ENCODE data around the gene GHR. TPM values are rescaled to one million over a fixed set of nuclear protein-coding genes. Genes with fewer than 3 reads are reported as not detected.

GHR gene
- total and polyA plus RNA-seq, 2 of the 8 experiments (the other 6 are each of a cell fraction or from before 2014, with no cell fraction given): 0.15 to 0.19 TPM

DNA sequence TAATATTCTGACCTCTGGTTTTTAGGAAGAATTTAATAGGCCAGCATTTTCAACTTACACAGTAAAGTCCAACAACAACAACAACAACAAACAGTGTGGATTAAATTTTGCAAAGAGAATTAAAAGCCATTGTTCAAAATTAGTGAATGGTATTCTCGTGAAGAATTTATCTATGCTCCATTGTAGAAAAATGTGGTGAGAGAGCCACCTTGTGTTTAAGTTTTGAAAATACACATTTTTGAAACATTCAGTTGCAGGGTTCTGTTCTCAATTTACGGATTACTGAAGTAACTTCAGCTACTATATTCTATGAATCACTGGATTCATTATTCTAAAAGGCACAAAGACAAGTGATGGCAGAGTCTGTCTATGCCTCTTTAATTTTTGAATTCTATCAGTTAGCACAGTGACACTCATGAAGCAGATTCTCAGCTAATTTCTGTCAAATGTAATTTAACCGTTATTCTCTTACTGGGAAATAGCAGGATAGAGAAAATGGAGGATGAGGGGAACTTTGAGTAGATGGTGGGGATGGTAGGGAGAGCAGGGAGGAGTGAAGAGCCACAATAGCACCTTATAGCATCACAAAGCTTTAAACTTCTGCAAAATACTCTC, 344.4 kb downstream of the GHR start:
- ChIA-PET POLR2A (ENCODE audit: partially characterized antibody) (no interaction called here), CTCF (ENCODE audit: partially characterized antibody) (interaction anchor here (0.7 to 1.8 kb wide), 35 partner anchors 9 to 914 kb away, joined by 3 to 13 read pairs (median 3); partner anchors contain the start of genes CCDC152 and GHR)
- H3K4me1 ChIP-seq (replicated peaks in 1 of 4; ENCODE audit: control insufficient read depth in 3 of 4, insufficient read depth in 4 of 4, low read length in 3 of 4): no peaks in the 10 kb centered on the region
- FAIRE-seq (no peak), DNase-seq (ENCODE audit: low read depth in 1 of 2, low spot score in 2 of 2) (no peak)
- no peak overlapping the region for H3K4ac ChIP-seq (replicated peaks; ENCODE audit: insufficient read length, low read depth, low read length)
- H2BK15ac ChIP-seq (ENCODE audit: low read length): no peak overlapping the region
- no peak overlapping the region for H2AFZ ChIP-seq (ENCODE audit: low read length)
- H2BK12ac ChIP-seq (ENCODE audit: low read depth, low read length): no peak overlapping the region
- no peak overlapping the region for H3K9ac ChIP-seq (replicated peaks in 1 of 4; ENCODE audit: extremely low read depth in 1 of 4, low read depth in 3 of 4, low read length in 3 of 4)
- no peaks in the 10 kb centered on the region for H4K20me1 ChIP-seq (replicated peaks in 1 of 2; ENCODE audit: control insufficient read depth in 1 of 2, insufficient read depth in 2 of 2, low read length in 2 of 2)
- H4K91ac ChIP-seq (replicated peaks; ENCODE audit: insufficient read length, low read length): no peak overlapping the region
- peaks cover 0 to 4% (median 0%) of the 10 kb centered on the region in 4 experiments; a peak in 1 of 8 replicates for H3K36me3 ChIP-seq (ENCODE audit: control insufficient read depth in 2 of 4, insufficient read depth in 4 of 4, low read length in 3 of 4)
- H4K8ac ChIP-seq (ENCODE audit: extremely low read depth, insufficient read depth, low read length): no peak overlapping the region
- no peak overlapping the region for H2BK20ac ChIP-seq (ENCODE audit: low read length)
- H2BK120ac ChIP-seq (replicated peaks; ENCODE audit: low read depth, low read length): no peak overlapping the region
- H3K56ac ChIP-seq (replicated peaks; ENCODE audit: insufficient read length, low read depth, low read length): no peak overlapping the region
- H3K4me3 ChIP-seq (ENCODE audit: extremely low read depth in 1 of 4, insufficient read depth in 2 of 4, low read depth in 3 of 4, low read length in 4 of 4): no peak overlapping the region
- no peak overlapping the region for H3K27ac ChIP-seq (ENCODE audit: low read depth, low read length)
- H3K14ac ChIP-seq (ENCODE audit: insufficient read length): no peak overlapping the region
- no peak overlapping the region for H2BK5ac ChIP-seq (ENCODE audit: low read depth, low read length)
- H3K23ac ChIP-seq (ENCODE audit: insufficient read length): no peak overlapping the region
- H3K4me2 ChIP-seq (ENCODE audit: insufficient read depth in 1 of 2, low read depth in 2 of 2, low read length in 2 of 2): no peak overlapping the region
- no peaks in the 10 kb centered on the region for H3K79me2 ChIP-seq (ENCODE audit: control insufficient read depth in 1 of 2, insufficient read depth in 2 of 2, low read length in 2 of 2)
- no peak overlapping the region for H3K18ac ChIP-seq (ENCODE audit: extremely low read depth, low read length)
- H3K9me3 ChIP-seq (ENCODE audit: insufficient read depth in 2 of 2, low read depth in 1 of 2, low read length in 1 of 2): no peaks in the 10 kb centered on the region
- H3K23me2 ChIP-seq (ENCODE audit: low read depth, low read length): no peaks in the 10 kb centered on the region
- H4K5ac ChIP-seq (ENCODE audit: insufficient read length, low read depth, low read length): no peak overlapping the region
- TF ChIP-seq, protein P1, sequence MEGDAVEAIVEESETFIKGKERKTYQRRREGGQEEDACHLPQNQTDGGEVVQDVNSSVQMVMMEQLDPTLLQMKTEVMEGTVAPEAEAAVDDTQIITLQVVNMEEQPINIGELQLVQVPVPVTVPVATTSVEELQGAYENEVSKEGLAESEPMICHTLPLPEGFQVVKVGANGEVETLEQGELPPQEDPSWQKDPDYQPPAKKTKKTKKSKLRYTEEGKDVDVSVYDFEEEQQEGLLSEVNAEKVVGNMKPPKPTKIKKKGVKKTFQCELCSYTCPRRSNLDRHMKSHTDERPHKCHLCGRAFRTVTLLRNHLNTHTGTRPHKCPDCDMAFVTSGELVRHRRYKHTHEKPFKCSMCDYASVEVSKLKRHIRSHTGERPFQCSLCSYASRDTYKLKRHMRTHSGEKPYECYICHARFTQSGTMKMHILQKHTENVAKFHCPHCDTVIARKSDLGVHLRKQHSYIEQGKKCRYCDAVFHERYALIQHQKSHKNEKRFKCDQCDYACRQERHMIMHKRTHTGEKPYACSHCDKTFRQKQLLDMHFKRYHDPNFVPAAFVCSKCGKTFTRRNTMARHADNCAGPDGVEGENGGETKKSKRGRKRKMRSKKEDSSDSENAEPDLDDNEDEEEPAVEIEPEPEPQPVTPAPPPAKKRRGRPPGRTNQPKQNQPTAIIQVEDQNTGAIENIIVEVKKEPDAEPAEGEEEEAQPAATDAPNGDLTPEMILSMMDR (IDR thresholded peaks at IDR 0.05; ENCODE audit: control extremely low read depth in 1 of 3, insufficient read depth in 1 of 3, low read depth in 1 of 3, low read length in 3 of 3): peak in 2 of 3 experiments; percentile 18 to 36; a peak in 2 of 4 replicates
- no peak for TF ChIP-seq GTF2F1 (IDR thresholded peaks at IDR 0.05; ENCODE audit: borderline replicate concordance, low read depth, low read length)
- TF ChIP-seq RAD21 (IDR thresholded peaks at IDR 0.05 in 1 of 2, conservative IDR thresholded peaks at IDR 0.05 in 1 of 2; ENCODE audit: low read depth in 2 of 2, low read length in 2 of 2): peak; percentile 68 to 72
- TF ChIP-seq NRF1 (IDR thresholded peaks at IDR 0.05; ENCODE audit: low read depth, low read length): no peak
- H2AK5ac ChIP-seq (ENCODE audit: low read depth, low read length): no peak overlapping the region
- no peaks in the 10 kb centered on the region for H3K27me3 ChIP-seq (replicated peaks in 1 of 4; ENCODE audit: control insufficient read depth in 3 of 4, extremely low read depth in 1 of 4, insufficient read depth in 3 of 4, low read length in 3 of 4)
- 76% methylated on average over 3 of the region's 3 CpGs; no CpG with 5 or more reads in 1 of the 2 experiments for WGBS, 2 experiments (ENCODE audit: extremely low coverage in 1 of 2, insufficient coverage in 1 of 2, insufficient read length in 1 of 2, insufficient replicate concordance in 2 of 2, low coverage in 1 of 2, low lambda C conversion rate in 2 of 2, missing lambda C conversion rate in 1 of 2)
- no peaks in the 10 kb centered on the region for H3K79me1 ChIP-seq (ENCODE audit: low read depth, low read length)

Data from H1 (cell line).